Hematopoietic multipotent progenitor cell treated with erythropoietin and hydrocortisone succinate and interleukin-3 and kit ligand, for 8 days (in vitro differentiated cells): ENCODE data around the gene SMAD6.

Experiments used
- DNase-seq: peaks from one replicate; pipeline ENCODE4 v3.0.0-alpha.2; 2015

SMAD6 gene

DNA sequence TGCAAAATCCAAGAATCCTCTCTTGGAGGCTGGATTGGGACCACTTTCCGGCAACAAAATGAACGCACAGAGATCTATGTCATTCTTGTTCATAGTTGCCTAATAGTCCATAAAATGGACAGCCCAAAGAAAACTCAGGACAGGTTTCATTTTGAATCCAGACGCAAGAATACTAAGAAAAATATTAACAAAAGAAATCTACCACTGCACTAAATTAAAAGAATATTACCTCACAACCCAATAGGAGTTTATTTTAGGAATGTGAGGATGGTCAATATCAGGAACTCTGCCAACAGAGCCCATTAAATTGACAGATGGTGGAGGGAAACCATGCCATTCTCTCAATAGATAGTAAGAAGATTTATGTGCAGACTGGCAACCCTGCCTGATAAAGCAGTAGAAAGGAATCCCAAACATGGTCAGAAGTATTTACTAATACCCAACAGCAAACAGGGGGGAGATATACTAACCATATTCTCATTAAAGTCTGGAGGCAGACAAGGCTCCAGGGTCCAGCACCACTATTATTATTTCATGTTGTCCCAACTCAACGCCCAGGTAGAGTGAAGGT, 127.6 kb downstream of the SMAD6 start:
- DNase-seq, result no peak

GRCh38 chr15:66830358-66830757, 128.3 kb downstream of the SMAD6 start:
- no peak for DNase-seq

DNA sequence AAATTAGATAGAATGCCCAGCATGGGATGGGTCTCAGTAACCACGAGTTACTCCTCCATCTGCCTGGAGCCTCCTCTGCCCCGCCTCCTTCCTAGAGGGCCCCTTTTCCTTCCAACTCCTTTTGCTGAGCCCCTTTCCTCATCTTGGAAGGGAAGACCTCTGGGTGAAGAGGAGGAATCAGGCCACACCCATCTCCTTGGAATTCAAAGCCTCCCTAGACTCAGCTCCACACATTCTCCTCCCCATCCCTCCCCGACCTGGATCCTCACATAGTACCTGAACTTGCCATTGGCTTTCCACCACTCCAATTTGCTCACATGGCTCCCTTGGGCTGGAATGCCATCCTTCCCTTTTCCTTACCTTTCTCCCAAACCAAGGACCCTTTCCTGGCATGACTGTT, 128.8 kb downstream of the SMAD6 start:
- DNase-seq, result no peak

GRCh38 chr15:66831289-66831688, 129.3 kb downstream of the SMAD6 start:
- no peak for DNase-seq

- DNase-seq, result no peak
Measured at GRCh38 chr15:66831801-66832390, 129.9 kb downstream of the SMAD6 start.
